Measurements from ENCODE around the gene HTATIP2.

GRCh38 chr11:20337526-20338154, 25.9 kb upstream of the HTATIP2 start:
- TF ChIP-seq POLR2AphosphoS5 (IDR thresholded peaks at IDR 0.05) (no peak), CTCF (IDR thresholded peaks at IDR 0.05; ENCODE audit: poor library complexity, severe bottlenecking) (peak; percentile 77), TAF1 (IDR thresholded peaks at IDR 0.05; ENCODE audit: low read depth) (no peak), RAD21 (conservative IDR thresholded peaks at IDR 0.05) (peak; percentile 81), EP300 (conservative IDR thresholded peaks at IDR 0.05; ENCODE audit: poor library complexity, severe bottlenecking) (no peak)
